HEK293T (cell line): ENCODE measurements around the gene ATP5IF1.

Experiments used
- CTBP1 ChIP-seq: fragments of 450-650 bp; IDR thresholded peaks from 2 replicates; pipeline ENCODE4 v1.6.1; 2016; ENCODE audit warnings: borderline replicate concordance
- ELF4 ChIP-seq: fragments of 450-650 bp; IDR thresholded peaks from 2 replicates; pipeline ENCODE4 v1.6.1; 2017; ENCODE audit warnings: antibody characterized with exemption
- FOXK2 ChIP-seq: fragments of 450-650 bp; IDR thresholded peaks from 2 replicates; pipeline ENCODE4 v1.6.1; 2016; ENCODE audit warnings: mild to moderate bottlenecking
- SUZ12 ChIP-seq: fragments of 450-650 bp; IDR thresholded peaks from 2 replicates; pipeline ENCODE4 v1.6.1; 2016; ENCODE audit warnings: mild to moderate bottlenecking

DNA sequence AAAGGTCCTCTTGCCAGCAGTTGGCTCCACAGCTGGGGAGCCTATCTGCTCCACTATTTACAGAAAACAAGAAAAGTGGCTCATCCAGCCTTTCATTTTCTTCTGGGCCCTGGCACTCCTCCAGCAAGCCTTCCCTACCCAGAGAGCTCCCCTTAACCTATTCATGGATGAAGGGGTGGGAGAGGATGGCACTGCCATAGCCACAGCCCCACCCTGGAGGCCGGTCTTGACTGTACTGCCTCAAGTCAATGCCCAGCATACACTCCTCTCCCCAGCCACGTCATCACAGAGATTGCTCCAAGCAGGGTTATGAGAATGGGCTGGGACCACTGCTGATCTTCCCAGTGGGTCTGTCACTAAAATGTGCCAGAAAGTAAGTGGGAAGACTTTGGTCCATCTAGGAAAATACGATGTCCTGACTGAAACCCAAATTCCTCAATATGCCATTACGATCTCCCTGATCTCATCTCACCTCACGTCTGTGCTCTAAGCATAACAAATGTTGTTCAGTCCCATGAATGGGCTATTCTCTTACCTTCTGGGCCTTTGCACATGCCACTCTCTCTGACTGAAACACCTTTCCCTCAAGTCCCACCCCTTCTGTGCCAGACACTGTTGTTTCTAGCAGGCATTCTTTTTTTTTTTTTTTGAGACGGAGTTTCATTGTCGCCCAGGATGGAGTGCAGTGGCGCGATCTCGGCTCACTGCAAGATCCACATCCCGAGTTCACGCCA, 38.1 kb upstream of the ATP5IF1 start:
- TF ChIP-seq CTBP1: no peak
- no peak for TF ChIP-seq SUZ12
- TF ChIP-seq FOXK2: no peak
- no peak for TF ChIP-seq ELF4
